HG03097 (cell line): ENCODE measurements around the gene HPS4.

Source experiments
- ATAC-seq: cut with Tn5 transposase; IDR thresholded peaks from one replicate; pipeline ENCODE4 v1.9.1; 2021; ENCODE audit not compliant: unreplicated experiment, low FRiP score

HPS4 gene

GRCh38 chr22:26471522-26471921 is 12.1 kb downstream of the HPS4 start:
- ATAC-seq, result no peak

DNA sequence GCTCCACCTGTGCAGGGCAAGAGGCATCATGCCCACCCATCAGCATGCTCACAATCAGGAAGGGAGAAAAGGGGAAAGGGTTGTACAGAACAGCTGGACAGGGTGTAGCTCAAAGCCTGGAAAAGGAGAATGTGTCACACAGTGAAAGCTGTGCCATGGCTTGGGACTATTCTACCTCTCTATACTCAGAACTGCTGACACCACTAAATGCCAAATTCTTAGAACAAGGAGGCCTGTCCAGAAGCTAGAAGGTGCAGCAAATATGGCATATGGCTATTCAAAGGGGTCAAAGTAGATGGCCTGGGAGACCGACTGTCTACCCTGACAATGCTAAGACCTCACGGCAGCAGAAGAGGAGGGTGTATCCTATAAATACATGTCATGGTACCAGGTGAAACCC is 12.8 kb downstream of the HPS4 start:
- no peak for ATAC-seq

- ATAC-seq, result no peak
These were observed 17.4 kb downstream of the HPS4 start for GRCh38 chr22:26466196-26466595.

DNA sequence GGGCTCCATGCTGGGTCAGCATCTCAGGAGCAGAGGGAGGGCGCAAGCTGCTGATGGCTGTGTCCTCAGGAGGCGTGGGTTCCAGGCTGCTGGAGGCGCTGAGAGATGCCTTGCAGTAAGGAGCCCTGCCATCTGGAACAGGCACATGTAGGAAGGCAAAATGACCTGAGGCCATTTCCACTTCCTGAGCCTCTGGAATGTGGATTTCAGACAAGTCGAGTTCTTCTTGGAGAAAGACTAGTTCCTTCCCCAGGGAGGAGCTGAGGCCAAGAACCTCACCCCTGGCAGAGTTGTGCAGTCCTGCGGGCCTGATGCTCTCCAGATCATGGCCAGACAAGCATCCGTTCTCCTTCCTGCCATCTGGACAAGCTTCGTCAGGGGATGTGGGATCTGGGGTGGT is 19.3 kb downstream of the HPS4 start:
- no peak for ATAC-seq

DNA sequence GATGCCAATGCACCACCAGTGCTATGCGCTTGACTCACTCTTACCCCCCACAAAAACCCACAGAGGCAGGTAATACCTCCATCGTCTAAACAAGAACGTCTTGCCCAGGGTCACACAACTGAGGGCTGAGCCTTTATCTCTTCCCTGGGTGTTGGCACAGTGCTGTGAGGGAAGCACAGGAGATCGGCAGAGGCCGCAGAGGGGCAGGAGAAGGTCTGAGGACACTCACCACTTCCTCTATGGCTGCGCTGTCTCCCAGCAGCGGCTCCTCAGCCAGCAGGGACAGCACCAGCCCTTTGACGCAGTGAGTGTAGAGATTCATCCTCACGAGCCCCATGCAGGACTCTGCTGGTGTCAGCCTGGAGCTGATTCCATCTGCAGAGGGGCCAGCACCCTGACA is 19.9 kb downstream of the HPS4 start:
- ATAC-seq, result no peak

DNA sequence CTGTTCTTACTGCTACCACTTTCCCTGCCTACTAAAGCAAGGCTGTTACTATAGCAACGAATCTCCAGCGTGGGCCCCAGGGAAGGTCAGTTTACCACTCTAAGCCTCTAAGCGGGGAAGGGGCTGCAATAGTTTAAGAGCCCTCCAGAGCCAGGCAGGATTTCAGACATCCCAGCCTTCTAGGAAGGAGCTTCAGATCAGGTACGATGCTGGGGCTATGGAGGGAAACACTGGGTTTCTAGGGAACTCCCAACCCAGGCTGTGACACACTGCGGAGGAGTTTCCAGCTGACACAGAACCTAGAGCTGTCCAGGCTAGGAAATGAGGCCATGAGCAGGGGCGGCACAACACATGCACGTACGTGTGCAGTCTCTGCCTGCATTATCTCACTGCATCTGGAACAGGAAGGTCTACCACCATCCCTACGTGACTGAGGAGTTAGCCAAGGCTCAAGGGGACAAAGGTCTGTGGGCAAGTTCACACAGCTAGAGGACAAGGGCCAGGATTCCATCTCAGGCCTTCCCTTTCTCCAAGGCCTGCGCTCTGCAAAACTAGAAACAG is 20.4 kb downstream of the HPS4 start:
- no peak for ATAC-seq

DNA sequence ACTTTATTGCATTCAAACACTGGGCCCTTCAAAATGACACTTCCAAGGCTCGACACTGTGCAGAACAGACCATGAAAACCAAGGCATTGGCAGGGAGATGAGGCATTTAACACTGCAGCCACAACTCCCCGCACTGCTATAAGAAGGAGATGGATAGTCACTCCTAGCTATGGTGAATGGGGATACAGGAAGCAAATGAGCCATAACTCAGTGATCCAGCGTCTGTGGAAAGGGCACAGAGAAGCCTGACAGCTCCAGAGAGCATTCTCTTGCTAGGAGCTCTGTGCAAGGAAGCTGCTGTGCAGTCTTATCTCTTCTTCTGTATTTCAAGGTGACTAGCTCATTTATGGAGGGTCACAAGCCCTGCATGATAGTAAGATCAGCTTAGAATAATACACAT is 20.9 kb downstream of the HPS4 start:
- ATAC-seq, result no peak

- no peak for ATAC-seq
These were observed 21.5 kb downstream of the HPS4 start for GRCh38 chr22:26462051-26462450.

DNA sequence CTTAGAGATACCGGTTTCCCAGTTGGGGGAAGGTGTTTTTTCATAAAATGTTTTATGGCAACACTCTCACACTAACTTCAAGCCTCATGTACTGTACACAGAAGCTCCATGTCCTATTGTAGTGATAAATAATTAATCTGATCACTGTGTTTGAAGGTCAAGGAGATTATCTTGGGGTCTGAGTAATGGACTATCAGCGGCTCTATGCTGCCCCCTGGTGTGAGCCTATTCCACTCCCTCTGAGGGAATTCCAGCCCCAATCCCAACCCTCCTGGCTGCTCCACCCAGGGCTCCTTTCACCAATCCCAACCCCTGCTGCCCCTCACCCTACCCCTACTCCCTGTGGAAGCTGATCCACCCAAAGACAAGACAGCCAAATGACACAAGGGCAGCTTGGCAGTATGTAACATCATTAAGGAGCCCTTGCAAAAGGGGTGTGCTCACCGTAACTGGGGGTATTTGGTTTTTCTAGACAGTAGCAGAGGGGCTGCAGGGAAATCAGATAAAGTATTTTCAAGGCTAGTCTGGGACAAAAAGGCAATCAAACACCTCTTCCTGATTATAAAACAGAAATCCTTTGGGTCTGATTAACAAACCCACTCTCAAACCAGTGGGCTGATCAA is 22.3 kb downstream of the HPS4 start:
- ATAC-seq, result no peak

GRCh38 chr22:26460202-26460601 is 23.4 kb downstream of the HPS4 start:
- ATAC-seq, result no peak

DNA sequence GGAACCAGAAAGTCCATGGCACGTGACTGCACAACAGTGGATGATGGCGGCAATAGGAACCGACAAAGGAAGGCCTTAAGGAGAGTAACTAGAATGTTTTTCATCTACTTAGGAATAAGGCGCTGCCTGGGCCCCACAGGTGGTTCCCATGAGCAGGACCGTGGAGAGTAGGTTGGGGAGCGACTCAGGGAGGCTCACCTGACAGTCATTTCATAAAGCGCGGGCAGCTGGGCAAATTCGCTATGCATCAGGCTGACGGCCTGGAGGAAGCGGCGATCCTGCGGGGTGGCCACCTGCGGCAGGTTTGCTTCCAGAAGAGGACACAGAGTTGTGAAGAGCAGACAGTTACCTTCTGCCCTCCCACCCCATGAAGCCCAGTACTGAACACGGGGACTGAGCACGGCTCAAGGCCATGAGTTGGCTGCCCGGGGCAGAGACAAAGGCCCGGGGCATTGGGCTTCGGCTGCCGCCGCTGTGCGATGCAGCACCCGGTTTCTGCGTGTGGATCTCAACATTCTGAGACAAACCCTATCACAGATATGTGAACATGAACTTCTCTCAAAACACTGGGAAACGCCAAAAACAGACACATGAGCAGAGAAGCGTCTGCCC is 25.8 kb downstream of the HPS4 start:
- no peak for ATAC-seq

GRCh38 chr22:26453812-26454500 is 29.6 kb downstream of the HPS4 start:
- no peak for ATAC-seq

GRCh38 chr22:26453216-26453615 is 30.4 kb downstream of the HPS4 start:
- no peak for ATAC-seq

DNA sequence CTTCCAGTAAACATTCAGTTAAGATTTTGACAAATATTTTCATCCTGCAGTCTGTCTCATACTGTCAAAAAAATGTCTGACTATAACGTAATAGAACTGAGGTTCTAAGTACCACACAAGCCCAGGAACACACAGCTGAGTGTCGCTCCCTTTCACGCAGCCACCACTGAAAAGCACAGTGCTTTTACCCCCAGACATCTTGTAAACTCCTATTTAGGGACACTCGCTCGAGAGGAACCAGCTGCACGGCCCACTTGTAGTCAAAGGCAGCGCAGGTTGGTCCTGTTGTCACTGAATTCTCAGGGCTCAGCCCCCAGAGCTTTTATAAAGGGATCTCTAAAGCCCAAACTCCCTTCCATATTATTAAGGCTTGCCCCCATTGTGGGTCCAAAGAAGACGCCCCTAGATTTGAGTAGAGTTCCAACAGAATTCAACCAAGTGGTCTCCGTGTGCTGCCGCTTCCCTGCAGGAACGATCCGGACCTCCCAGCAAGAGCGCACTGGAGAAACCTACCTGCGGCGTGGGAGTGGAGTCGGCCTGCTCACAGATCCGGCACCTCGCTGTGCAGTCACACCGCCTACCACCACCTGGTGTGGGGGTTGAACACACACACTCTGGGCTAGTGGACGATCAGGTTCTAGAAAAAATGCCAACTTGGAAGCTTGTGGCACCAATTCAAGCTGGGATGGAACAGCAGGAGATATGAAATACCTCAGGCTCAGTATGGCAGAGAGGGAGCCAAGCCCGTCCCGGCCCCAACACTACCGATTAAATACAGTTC is 31.2 kb downstream of the HPS4 start:
- ATAC-seq, result no peak

DNA sequence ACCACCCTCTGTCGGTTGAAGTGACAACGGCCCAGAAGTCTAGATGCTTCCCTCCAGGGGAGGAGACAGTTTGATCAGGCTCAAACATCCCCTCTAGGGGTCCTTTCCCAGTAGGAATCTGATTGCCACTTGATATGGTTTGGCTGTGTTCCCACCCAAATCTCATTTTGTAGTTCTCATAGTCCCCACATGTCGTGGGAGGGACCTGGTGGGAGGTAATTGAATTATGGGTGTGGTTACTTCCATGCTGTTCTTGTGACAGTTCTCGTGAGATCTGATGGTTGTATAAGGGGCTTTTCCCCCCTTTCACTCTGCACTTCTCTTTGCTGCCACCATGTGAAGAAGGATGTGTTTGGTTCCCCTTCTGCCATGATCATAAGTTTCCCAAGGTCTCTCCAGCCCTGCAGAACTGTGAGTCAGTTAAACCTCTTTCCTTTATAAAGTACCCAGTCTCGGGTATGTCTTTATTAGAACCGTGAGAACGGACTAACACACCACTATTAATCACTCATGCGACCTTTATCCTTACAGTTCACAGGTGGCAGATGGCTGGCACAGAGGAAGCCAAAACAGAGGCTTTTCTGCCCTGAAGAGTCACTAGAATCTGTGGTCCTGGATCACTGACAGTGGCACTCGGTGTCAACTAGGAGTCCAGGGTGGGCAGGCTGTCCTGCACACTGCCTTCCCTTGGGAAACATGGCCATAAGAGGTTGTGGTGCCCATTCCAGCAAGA is 33.0 kb downstream of the HPS4 start:
- ATAC-seq, result no peak

GRCh38 chr22:26448941-26449340 is 34.6 kb downstream of the HPS4 start:
- ATAC-seq, result no peak

DNA sequence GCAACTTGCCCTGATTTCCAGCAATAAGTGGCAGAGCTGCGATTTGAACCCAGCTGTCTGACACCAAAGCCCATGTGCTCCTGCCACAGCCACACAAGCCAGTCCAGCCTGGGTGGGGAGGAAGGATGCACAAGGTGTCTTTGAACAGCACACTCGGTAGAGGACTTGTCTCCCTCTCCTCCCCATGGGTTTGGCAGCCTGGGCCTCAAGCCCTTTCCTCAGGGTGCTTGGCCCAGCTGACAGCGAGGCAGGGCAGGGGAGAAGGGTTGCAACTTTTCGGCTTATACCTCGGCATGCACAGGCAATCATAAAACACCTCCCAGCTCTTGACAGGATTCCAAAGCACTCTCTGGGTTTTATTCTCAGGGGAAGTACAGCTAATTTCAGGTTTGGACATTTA is 35.2 kb downstream of the HPS4 start:
- ATAC-seq, result no peak

DNA sequence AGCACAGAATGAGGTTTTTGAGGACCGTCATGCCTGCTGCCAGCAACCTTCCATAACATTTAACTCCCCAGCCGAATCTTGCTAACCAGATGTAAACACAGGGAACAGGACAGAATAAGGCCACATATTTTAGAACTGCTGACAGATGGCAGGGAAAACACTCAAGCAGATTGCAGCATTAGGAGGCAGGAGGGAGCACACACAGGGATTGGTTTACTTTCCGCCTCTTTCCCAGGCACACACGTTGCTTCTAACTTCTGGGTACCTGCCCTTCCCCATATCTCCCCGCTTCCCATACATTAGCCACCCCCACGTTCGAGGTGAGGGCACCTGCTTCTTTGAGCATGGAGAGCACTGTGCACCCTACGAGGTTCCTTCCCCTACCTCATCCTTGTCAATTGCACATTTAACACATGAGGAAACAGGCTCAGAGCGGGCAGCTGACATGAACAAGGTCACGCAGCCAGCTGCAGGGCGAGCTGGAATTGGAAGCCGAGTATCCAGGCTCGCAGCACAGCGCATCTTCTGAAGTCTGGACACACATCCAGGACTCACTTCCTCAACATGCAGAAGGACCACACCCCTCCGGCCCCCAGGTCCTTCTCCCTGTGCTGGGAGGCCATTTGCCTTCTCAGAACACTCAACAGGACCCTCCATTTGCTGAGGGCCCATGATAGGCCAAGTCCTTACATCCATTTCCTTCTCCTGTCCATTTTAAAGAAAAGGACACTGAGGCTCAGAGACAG is 35.8 kb downstream of the HPS4 start:
- ATAC-seq, result no peak

GRCh38 chr22:26446808-26447515 is 36.6 kb downstream of the HPS4 start:
- ATAC-seq, result no peak
